B cell (primary cell): ENCODE results near the gene TMCO6. TPM values are rescaled to one million over a fixed set of nuclear protein-coding genes. Genes with fewer than 3 reads are reported as not detected.

Experiments used
- ATAC-seq: fragments of 200-7000 bp; cut with Tn5 transposase; one replicate; pipeline ENCODE4 v1.10.0; 2021; ENCODE audit warnings: low read depth, mild to moderate bottlenecking, moderate number of reproducible peaks, moderate library complexity
- CTCF ChIA-PET: fragments of 350-600 bp; sonication (Branson Sonifier 250); formaldehyde crosslinking; loops from one replicate; lab custom pipeline; 2021; ENCODE audit warnings: antibody characterized with exemption, inconsistent platforms; lab: Charles Lee
- POLR2A ChIA-PET: fragments of 350-600 bp; sonication (Branson Sonifier 250); formaldehyde crosslinking; loops from one replicate; lab custom pipeline; 2021; ENCODE audit warnings: antibody characterized with exemption; lab: Charles Lee
- DNase-seq: peaks from one replicate; pipeline ENCODE4 v3.0.0; 2013
- H2AFZ ChIP-seq: 2 replicates; pipeline ENCODE4 v1.6.1; 2012; ENCODE audit warnings: mild to moderate bottlenecking, low read depth, low read length; ENCODE audit not compliant: insufficient read depth, poor library complexity, severe bottlenecking
- H3K27ac ChIP-seq, 2 donors: 1 replicate in 1 of 2; 2 replicates in 1 of 2; pipeline ENCODE4 v1.5.1; 2012 to 2013; ENCODE audit warnings: low read length in 2 of 2, mild to moderate bottlenecking in 2 of 2, moderate library complexity in 1 of 2
- H3K27me3 ChIP-seq, 4 experiments: fragments of 200-600 bp in 1 of 4; sonication (generic) in 1 of 4; replicated peaks in 1 of 4; 1 replicate in 2 of 4; 2 replicates in 2 of 4; pipeline versions ENCODE4 v1.6.1 to v1.7.0; 2013 to 2016; ENCODE audit warnings: low read length in 3 of 4, mild to moderate bottlenecking in 2 of 4, mixed read lengths in 1 of 4, moderate library complexity in 1 of 4; ENCODE audit not compliant: insufficient read depth in 4 of 4, control insufficient read depth in 3 of 4; ENCODE audit errors: control extremely low read depth in 1 of 4
- H3K36me3 ChIP-seq, 2 experiments: replicated peaks in 1 of 2; 1 replicate in 1 of 2; 2 replicates in 1 of 2; pipeline versions ENCODE4 v1.6.1 to v1.7.1; 2013; ENCODE audit warnings: low read length in 1 of 2; ENCODE audit not compliant: insufficient read depth in 2 of 2, control insufficient read depth in 1 of 2; ENCODE audit errors: control extremely low read depth in 1 of 2, extremely low read depth in 1 of 2
- H3K4me1 ChIP-seq, 2 donors: fragments of 200-600 bp in 1 of 2; sonication (generic) in 1 of 2; 1 replicate in 1 of 2; 2 replicates in 1 of 2; pipeline versions ENCODE4 v1.5.1 to v1.6.1; 2013 to 2017; ENCODE audit warnings: low read length in 2 of 2; ENCODE audit not compliant: control insufficient read depth in 2 of 2, insufficient read depth in 2 of 2
- H3K4me2 ChIP-seq: replicated peaks from 2 replicates; pipeline ENCODE3; 2012; ENCODE audit warnings: mild to moderate bottlenecking, low read depth, low read length; ENCODE audit not compliant: poor library complexity, severe bottlenecking
- H3K4me3 ChIP-seq, 5 experiments: fragments of 200-600 bp in 1 of 5; sonication (generic) in 1 of 5; 1 replicate in 3 of 5; 2 replicates in 2 of 5; pipeline versions ENCODE4 v1.5.1 to v1.7.0; 2011 to 2016; ENCODE audit warnings: low read length in 4 of 5, mild to moderate bottlenecking in 4 of 5, low read depth in 2 of 5, control low read depth in 1 of 5, moderate library complexity in 1 of 5; ENCODE audit not compliant: insufficient read depth in 1 of 5; ENCODE audit errors: control extremely low read depth in 1 of 5, extremely low read depth in 1 of 5
- H3K79me2 ChIP-seq: fragments of 200-600 bp; sonication (generic); one replicate; pipeline ENCODE4 v1.6.0; 2016; ENCODE audit warnings: low read length; ENCODE audit not compliant: control insufficient read depth, insufficient read depth
- H3K9ac ChIP-seq: fragments of 200-600 bp; sonication (generic); 2 replicates; pipeline ENCODE4 v1.6.1; 2017; ENCODE audit warnings: mild to moderate bottlenecking, low read length, moderate library complexity
- H3K9me3 ChIP-seq, 3 donors: one replicate each; pipeline versions ENCODE4 v1.6.1 to v1.7.1; 2013; ENCODE audit warnings: low read length in 2 of 3; ENCODE audit not compliant: control insufficient read depth in 2 of 3, insufficient read depth in 1 of 3; ENCODE audit errors: control extremely low read depth in 1 of 3
- H4K20me1 ChIP-seq: 2 replicates; pipeline ENCODE4 v1.6.0; 2012; ENCODE audit warnings: mild to moderate bottlenecking, low read length; ENCODE audit not compliant: insufficient read depth, control insufficient read depth, poor library complexity, severe bottlenecking
- H3K27ac Mint-ChIP-seq: one replicate; pipeline ENCODE4 v1.8.0; 2021; ENCODE audit warnings: mixed read lengths
- H3K27me3 Mint-ChIP-seq: one replicate; pipeline ENCODE4 v1.8.0; 2021; ENCODE audit warnings: mixed read lengths
- H3K4me1 Mint-ChIP-seq: one replicate; pipeline ENCODE4 v1.8.0; 2021; ENCODE audit warnings: mixed read lengths
- H3K4me3 Mint-ChIP-seq: one replicate; pipeline ENCODE4 v1.8.0; 2021; ENCODE audit warnings: mixed read lengths
- H3K9me3 Mint-ChIP-seq: one replicate; pipeline ENCODE4 v1.8.0; 2022; ENCODE audit warnings: mixed read lengths; ENCODE audit not compliant: insufficient read depth
- EZH2 ChIP-seq: IDR thresholded peaks from 2 replicates; pipeline ENCODE4 v1.6.1; 2012; ENCODE audit warnings: borderline replicate concordance, low read depth, mild to moderate bottlenecking, moderate library complexity, low read length; ENCODE audit not compliant: insufficient read depth, poor library complexity, severe bottlenecking
- WGBS: methylation state at CpG from one replicate; pipeline ENCODE4 v1.1.5; 2013; ENCODE audit warnings: missing lambda C conversion rate; ENCODE audit not compliant: insufficient coverage; 5-methylcytosine and 5-hydroxymethylcytosine counted together
- intact Hi-C: fragments of 100-400 bp; cut with micrococcal nuclease; formaldehyde crosslinking; loops from one replicate; pipeline ENCODE4 v1.10.0; 2022
- polyA plus RNA-seq: library from polyadenylated mRNA; depleted of rRNA; stranded (reverse); fragments of >200 nt; gene quantifications from 2 replicates; pipeline ENCODE4 v1.2.3, GENCODE V29; 2012
- total RNA-seq, 2 donors: library from RNA; stranded (reverse); fragments of 120-200 nt in 1 of 2; gene quantifications; 1 replicate in 1 of 2; 2 replicates in 1 of 2; pipeline versions ENCODE4 v1.2.3 to v1.2.4, GENCODE V29; 2013 to 2022
- TF ChIP-seq, protein P1 (sequence below): fragments of 200-600 bp; IDR thresholded peaks from one replicate; pipeline ENCODE4 v1.8.0; 2022; ENCODE audit warnings: antibody characterized with exemption, mild to moderate bottlenecking

TMCO6 gene
- total and polyA plus RNA-seq, 2 donors (not counting 1 experiment from before 2014, with no cell fraction given), result 33.3 to 70.4 TPM

DNA sequence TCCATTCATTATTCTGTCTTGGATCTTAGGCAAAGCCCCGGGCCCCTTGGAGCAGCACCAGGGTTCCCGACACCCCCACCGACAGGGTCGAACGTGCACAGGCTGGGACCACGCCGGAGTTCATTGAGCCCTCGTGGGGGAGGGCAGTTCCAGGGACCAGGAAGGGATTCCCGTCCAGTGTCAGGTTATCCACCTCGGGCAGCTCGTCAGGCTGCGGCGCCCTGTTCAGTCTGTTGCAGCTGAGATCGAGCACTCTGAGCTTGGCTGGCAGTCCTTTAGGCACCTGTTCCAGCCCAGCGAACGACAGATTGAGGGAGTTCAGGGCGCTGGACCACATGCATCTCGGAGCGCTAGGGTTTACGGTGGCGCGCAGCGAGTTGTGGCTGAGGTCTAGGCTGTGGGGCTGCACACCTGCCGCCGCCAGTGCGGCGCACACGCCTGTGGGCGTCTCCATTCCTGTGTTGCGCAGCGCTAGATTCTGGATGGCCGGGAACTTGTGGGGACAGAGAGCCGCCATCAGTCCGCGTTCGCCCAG, 7.4 kb upstream of the TMCO6 start:
- ChIA-PET CTCF (interaction anchor here (0.9 to 1.2 kb wide), 4 partner anchors 11 to 259 kb away, joined by 3 to 4 read pairs (median 4); partner anchors contain the start of gene EIF4EBP3), POLR2A (interaction anchor here (1.2 to 1.6 kb wide), 2 partner anchors 16 to 85 kb away, joined by 4 read pairs; partner anchors contain the start of genes EIF4EBP3, IK and NDUFA2)
- Histone ChIP-seq H4K20me1 (no peaks in the 10 kb centered on the region), H3K4me1 (peaks cover 16 to 19% of the 10 kb centered on the region in 2 donors), H3K9me3 (peaks cover 0 to 13% (median 8%) of the 10 kb centered on the region in 3 donors), H3K79me2 (no peaks in the 10 kb centered on the region), H3K27ac (no peak overlapping the region), H3K27me3 (peaks cover 0 to 37% (median 14%) of the 10 kb centered on the region in 4 experiments), H3K9ac (peak overlapping the region; percentile 71), H3K4me2 (peak overlapping the region; percentile 93), H3K36me3 (no peaks in the 10 kb centered on the region), H2AFZ (peak overlapping the region; percentile 95), H3K4me3 (peak overlapping the region; percentile 61 to 67 (median 66))
- H3K27me3 Mint-ChIP-seq, result peaks cover 20% of the 10 kb centered on the region
- 21% methylated on average over 36 of the region's 36 CpGs for WGBS
- H3K9me3 Mint-ChIP-seq, result peaks cover 3% of the 10 kb centered on the region
- peaks cover 21% of the 10 kb centered on the region for H3K4me1 Mint-ChIP-seq
- ATAC-seq (peak; percentile 57), DNase-seq (no peak)
- peak overlapping the region; percentile 95 for H3K4me3 Mint-ChIP-seq
- TF ChIP-seq, protein P1, sequence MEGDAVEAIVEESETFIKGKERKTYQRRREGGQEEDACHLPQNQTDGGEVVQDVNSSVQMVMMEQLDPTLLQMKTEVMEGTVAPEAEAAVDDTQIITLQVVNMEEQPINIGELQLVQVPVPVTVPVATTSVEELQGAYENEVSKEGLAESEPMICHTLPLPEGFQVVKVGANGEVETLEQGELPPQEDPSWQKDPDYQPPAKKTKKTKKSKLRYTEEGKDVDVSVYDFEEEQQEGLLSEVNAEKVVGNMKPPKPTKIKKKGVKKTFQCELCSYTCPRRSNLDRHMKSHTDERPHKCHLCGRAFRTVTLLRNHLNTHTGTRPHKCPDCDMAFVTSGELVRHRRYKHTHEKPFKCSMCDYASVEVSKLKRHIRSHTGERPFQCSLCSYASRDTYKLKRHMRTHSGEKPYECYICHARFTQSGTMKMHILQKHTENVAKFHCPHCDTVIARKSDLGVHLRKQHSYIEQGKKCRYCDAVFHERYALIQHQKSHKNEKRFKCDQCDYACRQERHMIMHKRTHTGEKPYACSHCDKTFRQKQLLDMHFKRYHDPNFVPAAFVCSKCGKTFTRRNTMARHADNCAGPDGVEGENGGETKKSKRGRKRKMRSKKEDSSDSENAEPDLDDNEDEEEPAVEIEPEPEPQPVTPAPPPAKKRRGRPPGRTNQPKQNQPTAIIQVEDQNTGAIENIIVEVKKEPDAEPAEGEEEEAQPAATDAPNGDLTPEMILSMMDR, result no peak
- no peak for TF ChIP-seq EZH2
- intact Hi-C loops, result no loop called here
- no peak overlapping the region for H3K27ac Mint-ChIP-seq
